Adipocyte (in vitro differentiated cells): ENCODE data around the gene PSMD14.
A peak's percentile ranks its signal among the peaks of the same experiment; 100 is the strongest.
"Not testable (repeated sequence)": the region's sequence is repeated elsewhere in the genome, so short reads cannot be mapped to it uniquely, and the experiment has no call there.

Source experiments
- DNase-seq: peaks from one replicate; pipeline ENCODE4 v3.0.0-alpha.2; 2015; ENCODE audit warnings: low read depth
- H3K27me3 ChIP-seq: replicated peaks from 2 replicates; pipeline ENCODE4 v1.7.0; 2013; ENCODE audit warnings: mild to moderate bottlenecking, low read length, moderate library complexity; ENCODE audit not compliant: control insufficient read depth, insufficient read depth
- H3K36me3 ChIP-seq: 2 replicates; pipeline ENCODE4 v1.7.0; 2013; ENCODE audit warnings: low read length, mild to moderate bottlenecking, moderate library complexity; ENCODE audit not compliant: control insufficient read depth, insufficient read depth, severe bottlenecking
- H3K4me1 ChIP-seq: 2 replicates; pipeline ENCODE4 v1.7.0; 2013; ENCODE audit warnings: mild to moderate bottlenecking, low read length, moderate library complexity; ENCODE audit not compliant: control insufficient read depth, insufficient read depth
- H3K4me3 ChIP-seq: 2 replicates; pipeline ENCODE4 v1.7.0; 2013; ENCODE audit warnings: mild to moderate bottlenecking, low read length, moderate library complexity
- H3K9ac ChIP-seq: 2 replicates; pipeline ENCODE4 v1.7.0; 2013; ENCODE audit warnings: mild to moderate bottlenecking, low read length, moderate library complexity
- H3K9me3 ChIP-seq: 2 replicates; pipeline ENCODE4 v1.7.0; 2013; ENCODE audit warnings: mild to moderate bottlenecking, low read length, moderate library complexity; ENCODE audit not compliant: control insufficient read depth

PSMD14 gene

DNA sequence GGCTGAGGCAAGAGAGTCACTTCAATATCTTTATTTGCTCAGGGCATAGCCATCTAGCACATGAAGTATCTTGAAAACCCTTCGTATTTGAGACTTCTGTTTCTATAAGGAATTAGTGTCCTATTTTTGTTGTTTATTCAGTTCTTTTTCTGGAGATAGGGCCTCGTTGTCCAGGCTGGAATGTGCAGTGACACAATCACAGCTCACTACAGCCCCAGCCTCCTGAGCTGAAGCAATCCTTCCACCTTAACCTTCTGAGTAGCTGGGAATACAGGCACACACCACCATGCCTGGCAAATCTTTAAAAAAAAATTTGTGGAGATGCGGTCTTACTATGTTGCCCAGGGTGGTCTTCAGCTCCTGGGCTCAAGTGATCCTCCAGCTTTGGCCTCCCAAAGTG lies 50.6 kb downstream of the PSMD14 start:
- Histone ChIP-seq H3K27me3 (no peaks in the 10 kb centered on the region), H3K36me3 (peaks cover 6% of the 10 kb centered on the region), H3K9ac (no peak overlapping the region), H3K9me3 (peaks cover 19% of the 10 kb centered on the region), H3K4me3 (no peak overlapping the region), H3K4me1 (peaks cover 5% of the 10 kb centered on the region)
- no peak for DNase-seq

DNA sequence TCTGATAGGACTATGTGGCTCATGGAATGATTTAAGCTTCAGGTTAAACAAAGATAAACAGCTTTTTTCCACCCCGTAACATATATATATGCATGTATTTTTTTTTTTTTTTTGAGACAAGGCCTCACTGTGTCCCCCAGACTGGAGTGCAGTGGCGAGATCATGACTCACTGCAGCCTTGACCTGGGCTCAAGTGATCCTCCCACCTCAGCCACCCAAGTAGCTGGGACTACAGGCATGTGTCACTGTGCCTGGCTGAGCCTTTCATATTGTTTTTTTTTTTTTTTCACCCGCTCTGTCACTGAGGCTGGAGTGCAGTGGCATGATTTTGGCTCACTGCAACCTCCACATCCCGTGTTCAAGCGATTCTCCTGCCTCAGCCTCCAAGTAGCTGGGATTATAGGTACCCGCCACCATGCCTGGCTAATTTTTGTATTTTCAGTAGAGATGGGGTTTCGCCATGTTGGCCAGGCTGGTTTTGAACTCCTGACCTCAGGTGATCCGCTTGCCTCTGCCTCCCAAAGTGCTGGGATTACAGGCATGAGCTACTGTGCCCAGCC lies 52.0 kb downstream of the PSMD14 start:
- not testable (repeated sequence) for H3K27me3 ChIP-seq, H3K9ac ChIP-seq, H3K4me1 ChIP-seq, H3K36me3 ChIP-seq, H3K4me3 ChIP-seq, DNase-seq
- peaks cover 19% of the 10 kb centered on the region for H3K9me3 ChIP-seq

DNA sequence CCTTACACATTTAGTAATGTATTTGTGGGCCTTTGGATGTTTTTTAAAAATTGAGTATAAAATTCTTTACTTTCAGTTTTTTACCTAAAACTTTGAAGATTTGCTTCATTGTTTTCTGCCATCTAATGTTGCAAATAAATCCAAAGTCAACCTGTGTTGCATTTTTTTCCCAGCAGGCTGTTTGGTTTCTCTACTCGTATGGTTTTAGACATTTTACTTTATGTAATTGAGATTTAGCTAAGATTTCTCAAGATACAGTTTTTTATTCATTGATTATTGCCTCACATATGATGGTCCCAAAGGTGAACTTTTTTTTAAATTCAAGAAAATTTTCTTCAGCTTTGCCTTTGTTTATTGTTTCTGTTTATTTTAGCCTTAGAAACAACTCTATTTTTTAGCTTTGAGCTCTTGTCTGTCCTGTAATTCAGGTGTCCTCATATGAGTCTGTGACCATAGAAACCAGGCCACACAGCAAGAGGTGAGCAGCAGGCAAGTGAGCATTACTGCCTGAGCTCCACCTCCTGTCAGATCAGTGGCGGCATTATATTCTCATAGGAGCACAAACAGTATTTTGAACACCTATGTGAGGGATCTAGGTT lies 54.4 kb downstream of the PSMD14 start:
- H3K27me3 ChIP-seq, result no peaks in the 10 kb centered on the region
- H3K4me1 ChIP-seq, result peaks cover 5% of the 10 kb centered on the region
- H3K36me3 ChIP-seq, result peaks cover 10% of the 10 kb centered on the region
- H3K9ac ChIP-seq, result no peak overlapping the region
- H3K9me3 ChIP-seq, result peaks cover 19% of the 10 kb centered on the region
- DNase-seq, result no peak
- H3K4me3 ChIP-seq, result peak overlapping the region; percentile 23

DNA sequence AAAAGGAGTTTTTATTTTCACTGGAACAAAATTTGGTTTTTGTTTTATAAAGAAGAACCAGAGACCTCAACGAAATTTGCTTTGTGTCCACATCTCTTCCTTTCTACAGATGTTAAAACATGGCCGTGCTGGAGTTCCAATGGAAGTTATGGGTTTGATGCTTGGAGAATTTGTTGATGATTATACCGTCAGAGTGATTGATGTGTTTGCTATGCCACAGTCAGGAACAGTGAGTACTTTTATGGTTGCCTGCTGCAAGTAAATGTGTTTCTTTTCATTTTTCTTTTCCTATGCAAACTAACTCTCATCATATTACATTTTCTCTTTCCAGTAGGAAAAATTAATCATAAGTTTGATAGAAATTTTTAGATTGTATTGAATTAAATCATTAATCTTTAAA lies 59.5 kb downstream of the PSMD14 start:
- DNase-seq, result no peak
- peaks cover 51% of the 10 kb centered on the region for H3K36me3 ChIP-seq

DNA sequence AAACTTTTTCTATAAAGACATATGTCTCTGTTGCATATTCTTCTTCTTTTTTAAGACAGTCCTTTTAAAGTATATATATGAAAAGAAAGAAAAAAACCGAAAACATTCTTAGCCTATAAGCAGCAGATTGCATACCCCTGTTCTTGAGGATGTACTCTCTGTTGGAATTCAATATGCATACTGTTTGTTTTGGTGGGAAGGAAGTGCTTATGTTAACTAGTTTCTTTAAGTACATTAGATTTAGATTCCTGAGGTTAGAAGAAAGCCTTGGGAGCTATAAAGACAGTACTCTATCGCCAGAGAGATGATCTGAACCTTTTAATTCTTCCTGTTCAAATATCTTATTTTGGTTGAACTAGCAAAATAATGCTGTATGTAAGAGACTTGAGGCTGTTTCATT lies 61.1 kb downstream of the PSMD14 start:
- Histone ChIP-seq H3K4me3 (no peak overlapping the region), H3K9ac (no peak overlapping the region), H3K4me1 (peaks cover 12% of the 10 kb centered on the region), H3K9me3 (no peaks in the 10 kb centered on the region), H3K27me3 (no peaks in the 10 kb centered on the region), H3K36me3 (peaks cover 48% of the 10 kb centered on the region)
- no peak for DNase-seq

More for the DNA sequence above, 59.5 kb downstream of the PSMD14 start:
- no peak overlapping the region for H3K9ac ChIP-seq
- H3K4me3 ChIP-seq, result no peak overlapping the region
- peaks cover 5% of the 10 kb centered on the region for H3K9me3 ChIP-seq
- H3K4me1 ChIP-seq, result no peaks in the 10 kb centered on the region
- no peaks in the 10 kb centered on the region for H3K27me3 ChIP-seq

DNA sequence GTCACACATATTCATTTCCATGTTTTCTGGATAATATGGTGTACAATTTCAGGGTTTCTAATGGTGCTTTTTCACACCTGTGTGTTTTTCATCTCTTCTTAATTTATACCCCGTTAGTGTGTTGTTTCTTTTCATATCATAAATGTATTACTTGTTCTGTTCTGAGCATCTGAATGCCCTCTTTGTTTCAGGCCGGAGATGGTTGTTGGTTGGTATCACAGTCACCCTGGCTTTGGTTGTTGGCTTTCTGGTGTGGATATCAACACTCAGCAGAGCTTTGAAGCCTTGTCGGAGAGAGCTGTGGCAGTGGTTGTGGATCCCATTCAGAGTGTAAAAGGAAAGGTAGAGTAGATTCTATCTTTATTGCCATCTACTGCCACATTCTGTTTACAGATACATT lies 62.8 kb downstream of the PSMD14 start:
- H3K4me1 ChIP-seq, result peaks cover 18% of the 10 kb centered on the region

DNA sequence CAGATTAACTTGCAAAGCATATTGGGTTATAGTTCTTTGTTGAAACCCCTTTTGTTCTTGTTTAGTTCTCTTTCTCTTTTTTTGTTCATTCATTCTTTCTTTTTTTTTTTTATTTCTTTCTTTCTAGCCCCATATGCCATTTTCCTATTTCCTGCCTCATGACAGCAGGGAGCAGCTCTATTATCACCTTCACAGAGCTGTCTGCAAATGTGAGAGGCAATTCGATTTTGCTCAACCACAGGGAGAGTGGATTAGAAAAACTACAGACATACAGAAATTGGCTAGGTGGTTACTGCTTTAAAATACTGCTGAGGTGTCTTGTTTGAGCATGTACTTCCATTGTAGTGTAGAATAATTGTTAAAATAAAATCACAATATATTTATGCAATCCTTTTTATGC lies 63.6 kb downstream of the PSMD14 start:
- DNase-seq, result no peak
- no peaks in the 10 kb centered on the region for H3K27me3 ChIP-seq
- no peak overlapping the region for H3K9ac ChIP-seq
- H3K9me3 ChIP-seq, result no peaks in the 10 kb centered on the region
- H3K4me3 ChIP-seq, result no peak overlapping the region
- peaks cover 18% of the 10 kb centered on the region for H3K4me1 ChIP-seq
- H3K36me3 ChIP-seq, result peaks cover 52% of the 10 kb centered on the region

More for the DNA sequence above, 62.8 kb downstream of the PSMD14 start:
- no peak for DNase-seq
- Histone ChIP-seq H3K4me3 (no peak overlapping the region), H3K36me3 (peaks cover 48% of the 10 kb centered on the region), H3K9me3 (no peaks in the 10 kb centered on the region), H3K9ac (no peak overlapping the region), H3K27me3 (no peaks in the 10 kb centered on the region)

DNA sequence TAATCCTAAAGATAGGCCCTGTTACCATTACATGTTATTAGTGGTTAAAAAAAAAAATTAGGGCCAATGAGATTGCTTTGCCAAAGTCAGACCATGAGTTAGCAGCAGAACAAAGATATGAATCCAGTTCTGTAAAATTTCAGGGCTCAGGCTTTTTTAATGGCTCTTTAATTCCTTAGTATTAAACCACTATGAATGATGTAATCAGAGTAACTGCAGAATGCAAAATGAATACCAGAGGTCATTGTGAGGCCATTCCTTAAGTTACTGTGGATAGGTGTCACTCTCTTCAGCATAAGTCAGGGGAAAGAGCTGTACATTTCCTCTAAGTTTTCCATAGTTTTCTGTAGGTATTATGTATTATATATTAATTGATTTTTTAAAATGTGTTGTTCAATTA lies 65.7 kb downstream of the PSMD14 start:
- DNase-seq, result peak; percentile 45

DNA sequence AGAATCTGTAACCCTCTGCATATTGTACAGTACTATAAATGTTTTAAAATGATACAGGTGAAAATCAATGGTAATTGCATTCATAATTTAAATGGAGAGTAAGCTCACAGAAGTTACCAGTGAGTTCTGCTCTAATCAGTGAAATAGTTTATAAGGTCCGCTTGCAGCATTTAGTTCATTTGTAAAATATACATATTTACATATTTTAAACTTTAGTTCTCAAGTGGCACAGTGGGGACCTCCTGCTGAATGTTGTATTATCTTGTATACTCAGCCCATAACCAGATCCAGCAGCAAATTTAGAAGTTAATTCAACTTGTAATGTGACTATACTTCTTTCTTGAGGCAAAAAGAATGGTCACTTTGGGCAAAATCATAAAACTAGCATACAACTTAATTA lies 66.2 kb downstream of the PSMD14 start:
- peaks cover 52% of the 10 kb centered on the region for H3K36me3 ChIP-seq
- no peak overlapping the region for H3K4me3 ChIP-seq
- no peaks in the 10 kb centered on the region for H3K27me3 ChIP-seq
- no peak for DNase-seq
- H3K9me3 ChIP-seq, result no peaks in the 10 kb centered on the region
- H3K9ac ChIP-seq, result no peak overlapping the region
- H3K4me1 ChIP-seq, result peaks cover 20% of the 10 kb centered on the region

More for the DNA sequence above, 65.7 kb downstream of the PSMD14 start:
- Histone ChIP-seq H3K9ac (no peak overlapping the region), H3K27me3 (no peaks in the 10 kb centered on the region), H3K9me3 (no peaks in the 10 kb centered on the region), H3K4me3 (no peak overlapping the region), H3K4me1 (peaks cover 18% of the 10 kb centered on the region), H3K36me3 (peaks cover 57% of the 10 kb centered on the region)

DNA sequence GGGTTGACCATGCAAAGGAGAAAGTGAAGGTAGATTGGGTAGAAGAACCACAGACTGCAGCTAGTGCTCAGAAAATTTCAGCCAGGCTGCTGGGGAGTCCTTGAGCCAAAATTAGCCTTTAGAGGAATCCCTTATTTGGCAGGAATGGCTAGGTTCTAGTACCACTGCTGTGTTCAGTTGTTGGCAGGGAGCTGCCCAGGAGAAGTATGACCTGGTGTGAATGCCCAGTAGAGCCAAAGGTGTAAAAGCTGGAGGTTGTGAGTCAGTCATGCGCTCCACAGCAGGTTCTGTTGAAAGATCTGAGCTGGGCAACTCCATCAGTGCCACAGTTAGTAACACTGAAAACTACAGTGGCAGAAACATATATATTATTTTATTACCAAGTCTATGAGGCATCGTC lies 71.5 kb downstream of the PSMD14 start:
- H3K27me3 ChIP-seq, result no peaks in the 10 kb centered on the region
- no peak for DNase-seq
- no peak overlapping the region for H3K4me3 ChIP-seq
- peaks cover 26% of the 10 kb centered on the region for H3K36me3 ChIP-seq
- H3K9ac ChIP-seq, result no peak overlapping the region
- no peaks in the 10 kb centered on the region for H3K9me3 ChIP-seq
- H3K4me1 ChIP-seq, result peaks cover 40% of the 10 kb centered on the region

DNA sequence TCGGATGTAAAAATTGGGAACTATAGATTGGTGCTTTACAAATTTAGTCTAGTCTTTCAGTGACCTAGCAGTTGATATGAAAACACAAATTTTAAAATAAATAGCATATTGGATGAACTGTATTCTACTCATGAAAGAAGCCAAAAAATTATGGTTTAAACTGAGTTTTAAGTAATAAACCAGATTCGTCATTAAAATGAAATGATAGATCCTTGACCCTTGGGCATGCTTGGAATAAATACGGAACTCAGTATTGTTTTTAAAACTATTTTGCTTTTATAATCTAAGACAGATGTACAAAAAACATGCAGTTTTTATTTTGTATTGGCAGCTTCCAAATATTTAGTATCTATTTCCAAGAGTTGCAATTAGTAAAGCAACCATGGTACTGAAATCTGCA lies 73.3 kb downstream of the PSMD14 start:
- no peak for DNase-seq
- no peaks in the 10 kb centered on the region for H3K9me3 ChIP-seq
- H3K4me3 ChIP-seq, result peak overlapping the region; percentile 57
- H3K36me3 ChIP-seq, result peaks cover 40% of the 10 kb centered on the region
- H3K9ac ChIP-seq, result peak overlapping the region; percentile 62
- H3K27me3 ChIP-seq, result no peaks in the 10 kb centered on the region
- peaks cover 38% of the 10 kb centered on the region for H3K4me1 ChIP-seq

DNA sequence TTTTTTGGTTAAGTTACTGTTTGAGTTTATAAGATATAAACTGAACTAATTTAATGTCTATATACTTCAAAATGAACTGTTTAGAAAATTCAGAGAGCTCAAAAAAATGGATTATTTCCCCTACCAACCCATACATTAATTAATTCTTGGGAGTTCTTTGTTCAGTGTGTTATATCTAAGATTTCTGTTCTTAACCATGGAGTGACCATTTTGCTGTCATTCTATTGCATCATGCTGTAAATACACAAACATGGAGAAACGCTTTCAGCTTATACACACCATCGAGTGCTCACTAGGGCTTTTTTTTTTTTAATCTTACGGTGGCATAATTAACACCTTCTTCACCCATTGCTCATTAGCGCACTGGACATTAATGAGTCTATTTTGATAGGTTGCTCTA lies 74.5 kb downstream of the PSMD14 start:
- peaks cover 39% of the 10 kb centered on the region for H3K36me3 ChIP-seq
- no peak overlapping the region for H3K4me3 ChIP-seq
- H3K4me1 ChIP-seq, result peaks cover 38% of the 10 kb centered on the region
- no peak for DNase-seq
- H3K27me3 ChIP-seq, result no peaks in the 10 kb centered on the region
- H3K9me3 ChIP-seq, result no peaks in the 10 kb centered on the region
- H3K9ac ChIP-seq, result no peak overlapping the region
